ENCODE measurements around the gene ANKRD9. TPM values are rescaled to one million over a fixed set of nuclear protein-coding genes. Genes with fewer than 3 reads are reported as not detected.

ANKRD9 gene
- 10 to 100 TPM; 10.4 to 24.9 (median 22.8) TPM for total RNA-seq

- peaks cover 2 to 4% of the 10 kb centered on the region in 2 donors for H3K4me1 ChIP-seq
- intact Hi-C loops (cut with DNase I; ENCODE audit: low total_unique reads) = loop anchor here (10.0 kb wide), 1 partner anchor 195 kb away; the partner anchor contains the start of gene ZNF839
- H3K9me3 ChIP-seq = no peaks in the 10 kb centered on the region
- peak within 1 kb of the TSS; percentile 53 to 80 (median 68) for H3K4me3 ChIP-seq
- H3K27me3 ChIP-seq = no peaks in the 10 kb centered on the region
- peak within 1 kb of the TSS; percentile 87 to 92 for H3K27ac ChIP-seq
- no peaks in the 10 kb centered on the region for H3K36me3 ChIP-seq
- DNase-seq (ENCODE audit: low spot score in 2 of 2) = peak; percentile 91 to 94
- no peak for TF ChIP-seq POLR2A (IDR thresholded peaks at IDR 0.05)
Measured at GRCh38 chr14:102509746-102510615, at the start of gene ANKRD9. ANKRD9 (minus strand) TSS chr14:102509776; CDS start chr14:102507889, 1,887 bp downstream.

GRCh38 chr14:102558556-102558955 is 49.0 kb upstream of the ANKRD9 start:
- no peak overlapping the region for H3K4me3 ChIP-seq
- H3K36me3 ChIP-seq = no peaks in the 10 kb centered on the region
- no peak overlapping the region for H3K27ac ChIP-seq
- H3K27me3 ChIP-seq = no peaks in the 10 kb centered on the region
- DNase-seq (ENCODE audit: low spot score in 2 of 2) = no peak
- TF ChIP-seq CTCF (IDR thresholded peaks at IDR 0.05) (no peak), POLR2AphosphoS5 (IDR thresholded peaks at IDR 0.05) (no peak), POLR2A (IDR thresholded peaks at IDR 0.05) (no peak)
- intact Hi-C loops (cut with DNase I; ENCODE audit: low total_unique reads) = no loop called here
- H3K4me1 ChIP-seq = no peaks in the 10 kb centered on the region
- no peaks in the 10 kb centered on the region for H3K9me3 ChIP-seq

GRCh38 chr14:102557434-102558226 is 48.1 kb upstream of the ANKRD9 start:
- no peak for TF ChIP-seq POLR2A (IDR thresholded peaks at IDR 0.05)
- no peak for TF ChIP-seq CTCF (IDR thresholded peaks at IDR 0.05)
- no peak for TF ChIP-seq POLR2AphosphoS5 (IDR thresholded peaks at IDR 0.05)
- intact Hi-C loops (cut with DNase I; ENCODE audit: low total_unique reads) = no loop called here
- H3K36me3 ChIP-seq = no peaks in the 10 kb centered on the region
- H3K27me3 ChIP-seq = no peaks in the 10 kb centered on the region
- H3K9me3 ChIP-seq = no peaks in the 10 kb centered on the region
- DNase-seq (ENCODE audit: low spot score in 2 of 2) = no peak
- H3K4me3 ChIP-seq = no peak overlapping the region
- no peak overlapping the region for H3K27ac ChIP-seq
- H3K4me1 ChIP-seq = no peaks in the 10 kb centered on the region

- Histone ChIP-seq H3K27me3 (no peaks in the 10 kb centered on the region), H3K9me3 (no peaks in the 10 kb centered on the region), H3K27ac (no peak overlapping the region), H3K4me1 (no peaks in the 10 kb centered on the region), H3K36me3 (no peaks in the 10 kb centered on the region), H3K4me3 (no peak overlapping the region)
- no peak for DNase-seq (ENCODE audit: low spot score in 2 of 2)
- intact Hi-C loops (cut with DNase I; ENCODE audit: low total_unique reads) = no loop called here
- TF ChIP-seq POLR2A (IDR thresholded peaks at IDR 0.05) = no peak
- TF ChIP-seq CTCF (IDR thresholded peaks at IDR 0.05) = no peak
- TF ChIP-seq POLR2AphosphoS5 (IDR thresholded peaks at IDR 0.05) = no peak
Measured at GRCh38 chr14:102556098-102556677, 46.6 kb upstream of the ANKRD9 start.

All from breast epithelium (tissue), 4 donors.